Fibroblast of villous mesenchyme (primary cell): ENCODE measurements around the gene RWDD3. TPM values are rescaled to one million over a fixed set of nuclear protein-coding genes. Genes with fewer than 3 reads are reported as not detected.

Source experiments
- DNase-seq: peaks from one replicate; pipeline ENCODE4 v3.0.0-alpha.2; 2010; ENCODE audit warnings: low read depth
- H3K4me3 ChIP-seq: 2 replicates; pipeline ENCODE4 v1.5.1; 2011; ENCODE audit warnings: low read depth, mild to moderate bottlenecking, low read length
- CTCF ChIP-seq: IDR thresholded peaks from 2 replicates; pipeline ENCODE4 v1.5.1; 2012; ENCODE audit warnings: low read depth, mild to moderate bottlenecking, low read length; ENCODE audit not compliant: insufficient read depth
- total RNA-seq: library from RNA; depleted of rRNA; stranded (reverse); fragments of >200 nt; gene quantifications from 2 replicates; pipeline ENCODE4 v1.2.3, GENCODE V29; 2012

Gene RWDD3
- total RNA-seq, 1 donor: 13.8 TPM

DNA sequence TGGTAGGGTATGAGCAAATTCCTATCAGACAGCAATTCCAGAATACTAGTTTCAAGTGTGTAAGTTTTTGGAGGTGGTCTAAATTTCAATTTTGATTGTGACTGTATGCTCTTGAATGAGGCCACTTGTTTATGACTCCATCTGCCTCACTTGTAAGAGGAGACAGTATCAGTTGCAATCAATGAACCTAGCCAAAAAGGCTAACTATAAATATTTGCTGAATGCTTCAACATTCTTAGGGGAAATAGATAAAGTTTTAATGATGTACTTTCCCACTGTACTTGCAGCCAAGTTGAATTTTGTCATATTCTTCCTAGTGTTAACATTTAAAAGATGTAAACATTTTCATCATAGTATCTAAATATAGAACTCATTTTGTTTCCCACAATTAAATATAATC is 32.1 kb upstream of the RWDD3 start:
- no peak for TF ChIP-seq CTCF
- H3K4me3 ChIP-seq: no peak overlapping the region
- DNase-seq: peak; percentile 18

GRCh38 chr1:95203908-95204437 is 30.0 kb upstream of the RWDD3 start:
- no peak overlapping the region for H3K4me3 ChIP-seq
- TF ChIP-seq CTCF: no peak
- no peak for DNase-seq

- DNase-seq: no peak
- TF ChIP-seq CTCF: no peak
- no peak overlapping the region for H3K4me3 ChIP-seq
Observed at GRCh38 chr1:95206514-95206913, 27.5 kb upstream of the RWDD3 start.

DNA sequence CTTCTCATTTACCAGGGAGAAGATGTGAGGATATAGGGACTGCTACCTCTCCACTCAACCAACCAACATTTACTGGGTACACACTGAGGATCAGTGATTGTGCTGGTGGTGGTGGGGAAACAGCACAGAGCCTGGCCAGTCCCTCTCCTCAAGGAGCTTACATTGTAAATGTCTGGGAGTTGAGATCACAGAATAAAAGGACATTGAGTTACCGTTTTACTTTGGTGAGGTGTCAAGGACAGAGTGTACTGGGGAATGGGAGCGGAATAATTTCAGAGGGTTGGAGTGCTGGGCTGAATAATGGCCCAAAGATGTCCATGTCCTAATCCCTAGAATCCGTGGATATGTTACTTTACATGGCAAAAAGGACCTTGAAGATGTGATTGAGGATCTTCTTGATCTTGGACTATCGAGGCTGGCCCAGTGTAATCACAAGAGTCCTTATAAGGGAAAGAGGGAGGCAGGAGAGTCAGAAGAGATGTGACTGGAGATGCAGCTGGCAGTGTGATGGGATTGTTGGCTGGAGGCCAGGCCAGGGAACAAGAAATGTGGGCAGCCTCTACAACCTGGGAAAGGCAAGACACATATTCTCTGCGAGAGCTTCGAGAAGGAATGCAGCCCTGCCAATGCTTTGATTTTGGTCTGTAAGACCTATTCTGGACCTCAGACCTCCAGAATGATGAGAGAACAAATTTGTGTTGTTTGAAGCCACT is 26.6 kb upstream of the RWDD3 start:
- TF ChIP-seq CTCF: no peak
- DNase-seq: no peak
- no peak overlapping the region for H3K4me3 ChIP-seq

GRCh38 chr1:95208876-95209275 is 25.1 kb upstream of the RWDD3 start:
- TF ChIP-seq CTCF: no peak
- no peak overlapping the region for H3K4me3 ChIP-seq
- no peak for DNase-seq

DNA sequence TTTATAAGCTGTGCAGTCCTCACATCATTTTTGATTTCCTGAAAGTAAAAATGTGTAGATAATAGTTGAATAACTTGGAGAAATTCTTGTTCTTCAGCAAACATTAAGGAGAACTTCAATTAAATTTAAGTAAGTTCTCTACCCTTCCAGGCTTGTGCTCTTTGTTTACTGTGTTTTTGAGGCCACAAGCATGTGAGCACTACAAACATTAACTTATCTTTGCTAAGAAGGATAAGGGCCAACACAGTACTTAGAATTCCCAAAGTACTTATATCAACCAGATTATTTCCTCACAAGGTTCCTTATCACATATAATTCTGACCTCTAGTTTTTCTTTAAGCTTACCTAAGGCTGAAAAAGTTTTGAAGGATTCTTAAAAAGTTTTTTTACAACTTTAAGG is 24.7 kb upstream of the RWDD3 start:
- H3K4me3 ChIP-seq: no peak overlapping the region
- TF ChIP-seq CTCF: no peak
- no peak for DNase-seq
